Kidney (tissue), 14 donors: ENCODE measurements around the gene GDA. TPM values are rescaled to one million over a fixed set of nuclear protein-coding genes. Genes with fewer than 3 reads are reported as not detected.
A peak's percentile ranks its signal among the peaks of the same experiment; 100 is the strongest.

Experiments
- DNase-seq, 5 donors: peaks; one replicate each; pipeline ENCODE4 v3.0.0-alpha.2; 2013 to 2020
- FAIRE-seq: peaks from 2 replicates; lab custom pipeline; 2012; peaks lifted over from hg19 to GRCh38; lab: Jason Lieb, UNC
- H3K27ac ChIP-seq, 2 donors: one replicate each; pipeline ENCODE4 v1.7.0; 2013; ENCODE audit warnings: low read depth in 2 of 2, low read length in 2 of 2, inconsistent platforms in 1 of 2
- H3K27me3 ChIP-seq: one replicate; pipeline ENCODE4 v1.7.1; 2013; ENCODE audit warnings: low read length, inconsistent platforms; ENCODE audit not compliant: control insufficient read depth, insufficient read depth
- H3K36me3 ChIP-seq, 3 donors: one replicate each; pipeline versions ENCODE4 v1.7.0 to v1.7.1; 2013; ENCODE audit warnings: low read length in 3 of 3, control low read depth in 1 of 3, inconsistent platforms in 1 of 3; ENCODE audit not compliant: insufficient read depth in 3 of 3, control insufficient read depth in 2 of 3
- H3K4me1 ChIP-seq, 3 donors: one replicate each; pipeline versions ENCODE4 v1.7.0 to v1.7.1; 2013; ENCODE audit warnings: low read length in 3 of 3, inconsistent platforms in 1 of 3, low read depth in 1 of 3; ENCODE audit not compliant: control insufficient read depth in 2 of 3, insufficient read depth in 2 of 3
- H3K4me3 ChIP-seq, 3 donors: one replicate each; pipeline versions ENCODE4 v1.7.0 to v1.8.1; 2013; ENCODE audit warnings: low read length in 3 of 3, control low read depth in 1 of 3, inconsistent platforms in 1 of 3
- H3K9ac ChIP-seq, 3 donors: one replicate each; pipeline versions ENCODE4 v1.7.0 to v1.7.1; 2013; ENCODE audit warnings: low read length in 3 of 3, control low read depth in 1 of 3, inconsistent platforms in 1 of 3
- H3K9me3 ChIP-seq, 3 donors: one replicate each; pipeline versions ENCODE4 v1.7.0 to v1.7.1; 2013; ENCODE audit warnings: low read length in 3 of 3, control low read depth in 1 of 3, inconsistent platforms in 1 of 3; ENCODE audit not compliant: control insufficient read depth in 2 of 3, insufficient read depth in 1 of 3
- intact Hi-C: fragments of 100-400 bp; cut with DNase I; formaldehyde crosslinking; loops from one replicate; pipeline ENCODE4 v1.11.1; 2022
- polyA plus RNA-seq: library from polyadenylated mRNA; stranded (reverse); fragments of 350-450 nt; fragmentation: Illumina TruSeq; extraction: RNeasy Lipid Tissue Mini Kit (QIAGEN cat#74804); gene quantifications from one replicate; pipeline ENCODE4 v1.2.3, GENCODE V29; 2014; ENCODE audit warnings: low read depth, low replicate concordance; ENCODE audit not compliant: insufficient read depth
- total RNA-seq: library from RNA; stranded (reverse); fragmentation: NEBNext Ultra II Directional; extraction: Animal tissue kit (Norgen Biotek cat#: 25700); gene quantifications from one replicate; pipeline ENCODE4 v1.2.1, GENCODE V29; 2021
- TF ChIP-seq, protein P1 (sequence below): IDR thresholded peaks from 3 replicates; pipeline ENCODE4 v1.5.1; 2012; ENCODE audit warnings: mild to moderate bottlenecking, moderate library complexity, borderline replicate concordance; ENCODE audit not compliant: insufficient read depth; ENCODE audit errors: extremely low read depth
- donor health status: control.
- donor health status: control.
- donor health status: control.
- donor health status: control.
- donor health status: control.
- donor health status: DM: yes; HTN: yes; CAD: no.
- donor health status: Normal renal cell carcinoma (clear cell type).

The GDA gene
- total and polyA plus RNA-seq, 2 donors from 2014 or later: 31.4 to 88.1 TPM

DNA sequence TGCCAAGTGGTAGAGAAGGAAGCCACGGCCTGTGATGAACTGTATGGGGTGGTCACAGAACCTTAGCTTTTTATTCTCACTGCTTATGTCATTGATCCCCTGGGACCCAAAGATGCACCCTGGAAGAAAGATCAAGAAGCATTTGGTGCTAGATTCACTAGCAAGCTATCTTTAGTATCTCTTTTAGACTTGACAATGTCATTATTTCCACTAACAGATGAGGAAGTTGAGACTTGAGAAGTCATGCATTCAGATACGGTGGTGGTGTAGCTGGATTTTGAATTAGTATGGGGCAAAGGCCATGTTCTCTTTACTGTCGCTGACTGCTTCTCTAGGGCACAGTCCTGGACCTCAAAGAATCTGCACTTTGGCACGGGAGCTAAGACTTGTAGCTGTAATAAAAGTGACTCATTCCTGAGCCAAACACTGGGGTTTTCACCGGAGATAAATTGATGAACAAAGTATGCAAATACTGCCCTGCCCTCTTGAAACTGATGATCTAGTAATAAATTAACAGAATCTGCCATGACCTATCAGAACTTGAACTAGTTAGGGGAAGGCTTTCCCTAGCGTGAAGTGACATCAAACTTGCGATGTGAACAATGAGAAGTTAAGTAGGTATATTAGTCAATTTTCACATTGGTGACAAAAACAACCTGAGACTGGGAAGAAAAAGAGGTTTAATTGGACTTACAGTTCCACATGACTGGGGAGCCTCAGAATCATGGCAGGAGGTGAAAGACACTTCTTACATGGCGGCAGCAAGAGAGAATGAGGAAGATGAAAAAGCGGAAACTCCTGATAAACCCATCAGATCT is 5.4 kb downstream of the GDA start:
- intact Hi-C loops: no loop called here
- Histone ChIP-seq H3K27me3 (no peaks in the 10 kb centered on the region), H3K4me1 (peaks cover 0 to 13% (median 0%) of the 10 kb centered on the region in 3 donors), H3K9me3 (no peaks in the 10 kb centered on the region), H3K36me3 (no peaks in the 10 kb centered on the region), H3K9ac (no peak overlapping the region), H3K27ac (peak overlapping the region; percentile 5 to 83), H3K4me3 (peak overlapping the region in 1 of 3 donors; percentile 7)
- DNase-seq: no peak
- FAIRE-seq: peak; percentile 49
- TF ChIP-seq, protein P1, sequence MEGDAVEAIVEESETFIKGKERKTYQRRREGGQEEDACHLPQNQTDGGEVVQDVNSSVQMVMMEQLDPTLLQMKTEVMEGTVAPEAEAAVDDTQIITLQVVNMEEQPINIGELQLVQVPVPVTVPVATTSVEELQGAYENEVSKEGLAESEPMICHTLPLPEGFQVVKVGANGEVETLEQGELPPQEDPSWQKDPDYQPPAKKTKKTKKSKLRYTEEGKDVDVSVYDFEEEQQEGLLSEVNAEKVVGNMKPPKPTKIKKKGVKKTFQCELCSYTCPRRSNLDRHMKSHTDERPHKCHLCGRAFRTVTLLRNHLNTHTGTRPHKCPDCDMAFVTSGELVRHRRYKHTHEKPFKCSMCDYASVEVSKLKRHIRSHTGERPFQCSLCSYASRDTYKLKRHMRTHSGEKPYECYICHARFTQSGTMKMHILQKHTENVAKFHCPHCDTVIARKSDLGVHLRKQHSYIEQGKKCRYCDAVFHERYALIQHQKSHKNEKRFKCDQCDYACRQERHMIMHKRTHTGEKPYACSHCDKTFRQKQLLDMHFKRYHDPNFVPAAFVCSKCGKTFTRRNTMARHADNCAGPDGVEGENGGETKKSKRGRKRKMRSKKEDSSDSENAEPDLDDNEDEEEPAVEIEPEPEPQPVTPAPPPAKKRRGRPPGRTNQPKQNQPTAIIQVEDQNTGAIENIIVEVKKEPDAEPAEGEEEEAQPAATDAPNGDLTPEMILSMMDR: no peak

DNA sequence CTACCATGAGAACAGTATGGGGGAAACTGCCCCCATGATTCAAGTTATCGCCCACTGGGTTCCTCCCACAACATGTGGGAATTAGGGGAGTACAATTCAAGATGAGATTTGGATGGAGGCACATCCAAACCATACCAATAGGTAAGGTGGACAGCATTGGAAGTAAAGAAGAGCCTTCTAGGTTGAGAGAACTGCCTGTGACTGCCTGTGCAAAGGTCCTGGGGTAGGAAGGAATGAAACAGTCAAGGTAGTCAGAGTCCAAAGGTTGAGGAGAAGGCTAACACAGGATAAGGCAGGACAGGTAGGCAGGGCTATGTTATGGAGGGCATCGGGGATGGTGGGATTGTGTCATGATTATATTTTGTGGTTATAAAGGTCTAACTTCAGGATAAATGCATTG is 6.1 kb downstream of the GDA start:
- FAIRE-seq (no peak), DNase-seq (no peak)

DNA sequence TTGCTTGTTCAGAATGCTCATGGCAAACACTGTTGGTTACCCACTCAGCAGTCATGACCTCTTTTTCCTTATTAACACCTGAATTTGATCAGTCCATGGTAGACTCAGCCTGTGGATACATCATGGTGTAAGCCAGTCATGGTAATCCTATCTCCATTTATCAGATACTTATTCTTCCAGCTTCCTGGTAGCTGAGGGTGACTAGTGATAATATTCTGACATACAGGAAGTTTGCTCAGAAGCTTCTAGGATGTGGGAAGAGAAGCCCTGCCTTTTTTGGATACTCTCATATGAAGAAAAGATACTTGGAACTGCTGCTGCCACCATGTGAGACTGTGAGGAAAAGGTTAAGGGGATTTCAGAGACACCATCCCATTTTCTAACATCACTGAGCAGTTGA is 7.3 kb downstream of the GDA start:
- intact Hi-C loops: no loop called here
- no peaks in the 10 kb centered on the region for H3K27me3 ChIP-seq
- TF ChIP-seq, protein P1: no peak
- H3K27ac ChIP-seq: no peak overlapping the region
- H3K9me3 ChIP-seq: no peaks in the 10 kb centered on the region
- DNase-seq: no peak
- no peak for FAIRE-seq
- no peak overlapping the region for H3K4me3 ChIP-seq
- H3K36me3 ChIP-seq: no peaks in the 10 kb centered on the region
- no peak overlapping the region for H3K9ac ChIP-seq
- H3K4me1 ChIP-seq: peaks cover 0 to 13% (median 0%) of the 10 kb centered on the region in 3 donors

More for the DNA sequence above, 6.1 kb downstream of the GDA start:
- TF ChIP-seq, protein P1: no peak
- peaks cover 0 to 13% (median 0%) of the 10 kb centered on the region in 3 donors for H3K4me1 ChIP-seq
- no peak overlapping the region for H3K4me3 ChIP-seq
- H3K36me3 ChIP-seq: no peaks in the 10 kb centered on the region
- no peaks in the 10 kb centered on the region for H3K27me3 ChIP-seq
- H3K9ac ChIP-seq: no peak overlapping the region
- H3K9me3 ChIP-seq: no peaks in the 10 kb centered on the region
- intact Hi-C loops: no loop called here
- H3K27ac ChIP-seq: peak overlapping the region in 1 of 2 donors; percentile 39
